Loucy (cell line): ENCODE data around the gene DSCAM.

Experiments
- H2AFZ ChIP-seq: fragments of 200-600 bp; sonication (generic); 2 replicates; pipeline ENCODE4 v1.6.0; 2016; ENCODE audit warnings: antibody characterized with exemption, mild to moderate bottlenecking, low read length, moderate library complexity
- H3F3A ChIP-seq: fragments of 200-600 bp; 2 replicates; pipeline ENCODE4 v1.6.0; 2016; ENCODE audit warnings: antibody characterized with exemption, low read depth, mild to moderate bottlenecking
- H3K27me3 ChIP-seq: fragments of 200-600 bp; sonication (generic); 2 replicates; pipeline ENCODE4 v1.6.1; 2014; ENCODE audit warnings: low read length, mild to moderate bottlenecking; ENCODE audit not compliant: insufficient read depth, poor library complexity, severe bottlenecking
- H3K36me3 ChIP-seq: fragments of 200-600 bp; sonication (generic); 2 replicates; pipeline ENCODE4 v1.6.1; 2016; ENCODE audit warnings: low read length; ENCODE audit not compliant: insufficient read depth
- H3K4me1 ChIP-seq: fragments of 200-600 bp; sonication (generic); 2 replicates; pipeline ENCODE4 v1.5.1; 2014; ENCODE audit warnings: low read length, mild to moderate bottlenecking; ENCODE audit not compliant: insufficient read depth, poor library complexity, severe bottlenecking
- H3K4me2 ChIP-seq: fragments of 200-600 bp; sonication (generic); 2 replicates; pipeline ENCODE4 v1.6.0; 2014; ENCODE audit warnings: antibody characterized with exemption, low read length, low read depth, mild to moderate bottlenecking; ENCODE audit not compliant: poor library complexity, severe bottlenecking
- H3K4me3 ChIP-seq: fragments of 200-600 bp; sonication (generic); 2 replicates; pipeline ENCODE4 v1.5.1; 2014; ENCODE audit warnings: low read length, mild to moderate bottlenecking, mixed read lengths; ENCODE audit not compliant: poor library complexity, severe bottlenecking
- H3K79me2 ChIP-seq: fragments of 200-600 bp; sonication (generic); 2 replicates; pipeline ENCODE4 v1.6.1; 2014; ENCODE audit warnings: low read length; ENCODE audit not compliant: insufficient read depth
- H3K9ac ChIP-seq: fragments of 200-600 bp; sonication (generic); 2 replicates; pipeline ENCODE4 v1.6.0; 2014; ENCODE audit warnings: mild to moderate bottlenecking, low read depth, low read length, moderate library complexity; ENCODE audit not compliant: poor library complexity, severe bottlenecking
- H3K9me2 ChIP-seq: fragments of 200-600 bp; sonication (generic); replicated peaks from 2 replicates; pipeline ENCODE4 v1.6.1; 2016; ENCODE audit warnings: low read depth, low read length, mixed read lengths
- H3K9me3 ChIP-seq: fragments of 200-600 bp; sonication (generic); 2 replicates; pipeline ENCODE4 v1.6.1; 2014; ENCODE audit warnings: mild to moderate bottlenecking, antibody characterized with exemption, low read length, low read depth; ENCODE audit not compliant: insufficient read depth
- H4K20me1 ChIP-seq: fragments of 200-600 bp; sonication (generic); 2 replicates; pipeline ENCODE4 v1.6.0; 2014; ENCODE audit warnings: antibody characterized with exemption, low read length, mild to moderate bottlenecking; ENCODE audit not compliant: insufficient read depth, poor library complexity, severe bottlenecking
- EZH2phosphoT487 ChIP-seq: fragments of 200-600 bp; IDR thresholded peaks from 2 replicates; pipeline ENCODE4 v1.6.1; 2018; ENCODE audit warnings: antibody characterized with exemption, mild to moderate bottlenecking, moderate library complexity, borderline replicate concordance
- TF ChIP-seq, protein P1 (sequence below): fragments of 200-600 bp; sonication (generic); conservative IDR thresholded peaks from 2 replicates; pipeline ENCODE4 v1.5.1; 2014; ENCODE audit warnings: mild to moderate bottlenecking, antibody characterized with exemption, low read length

Gene DSCAM

DNA sequence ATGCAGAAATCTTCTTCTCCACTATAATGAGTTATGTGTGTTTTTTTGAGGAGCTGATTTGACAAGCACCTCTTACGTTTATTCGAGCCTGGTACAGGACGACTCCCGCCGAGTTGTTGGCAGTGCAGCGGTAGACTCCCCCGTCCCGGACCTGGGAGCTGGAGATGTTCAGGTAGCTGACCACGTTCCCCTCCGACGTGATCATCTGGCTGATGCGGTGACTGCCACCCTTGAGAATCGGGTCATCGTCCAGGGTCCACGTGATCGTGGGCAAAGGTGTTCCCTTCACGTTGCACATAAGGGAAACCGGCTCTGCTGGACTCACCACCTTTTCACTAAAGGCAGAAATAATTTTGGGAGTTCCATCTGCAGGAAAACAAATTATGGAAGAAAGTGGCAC, 507.9 kb downstream of the DSCAM start:
- TF ChIP-seq EZH2phosphoT487: no peak
- TF ChIP-seq, protein P1, sequence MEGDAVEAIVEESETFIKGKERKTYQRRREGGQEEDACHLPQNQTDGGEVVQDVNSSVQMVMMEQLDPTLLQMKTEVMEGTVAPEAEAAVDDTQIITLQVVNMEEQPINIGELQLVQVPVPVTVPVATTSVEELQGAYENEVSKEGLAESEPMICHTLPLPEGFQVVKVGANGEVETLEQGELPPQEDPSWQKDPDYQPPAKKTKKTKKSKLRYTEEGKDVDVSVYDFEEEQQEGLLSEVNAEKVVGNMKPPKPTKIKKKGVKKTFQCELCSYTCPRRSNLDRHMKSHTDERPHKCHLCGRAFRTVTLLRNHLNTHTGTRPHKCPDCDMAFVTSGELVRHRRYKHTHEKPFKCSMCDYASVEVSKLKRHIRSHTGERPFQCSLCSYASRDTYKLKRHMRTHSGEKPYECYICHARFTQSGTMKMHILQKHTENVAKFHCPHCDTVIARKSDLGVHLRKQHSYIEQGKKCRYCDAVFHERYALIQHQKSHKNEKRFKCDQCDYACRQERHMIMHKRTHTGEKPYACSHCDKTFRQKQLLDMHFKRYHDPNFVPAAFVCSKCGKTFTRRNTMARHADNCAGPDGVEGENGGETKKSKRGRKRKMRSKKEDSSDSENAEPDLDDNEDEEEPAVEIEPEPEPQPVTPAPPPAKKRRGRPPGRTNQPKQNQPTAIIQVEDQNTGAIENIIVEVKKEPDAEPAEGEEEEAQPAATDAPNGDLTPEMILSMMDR: no peak
- Histone ChIP-seq H3K9me3 (no peaks in the 10 kb centered on the region; the same call in 1 of the 2 replicates), H3K9me2 (no peaks in the 10 kb centered on the region), H3K79me2 (no peaks in the 10 kb centered on the region), H4K20me1 (no peaks in the 10 kb centered on the region), H2AFZ (no peak overlapping the region), H3K9ac (no peak overlapping the region), H3K27me3 (no peaks in the 10 kb centered on the region), H3K4me2 (no peak overlapping the region), H3K36me3 (no peaks in the 10 kb centered on the region), H3F3A (no peaks in the 10 kb centered on the region), H3K4me3 (no peak overlapping the region), H3K4me1 (no peaks in the 10 kb centered on the region)

- no peaks in the 10 kb centered on the region for H3K27me3 ChIP-seq
- H3F3A ChIP-seq: no peaks in the 10 kb centered on the region
- H4K20me1 ChIP-seq: no peaks in the 10 kb centered on the region
- H3K4me3 ChIP-seq: no peak overlapping the region
- no peak overlapping the region for H2AFZ ChIP-seq
- no peak overlapping the region for H3K4me2 ChIP-seq
- no peaks in the 10 kb centered on the region; the same call in 1 of the 2 replicates for H3K9me3 ChIP-seq
- H3K79me2 ChIP-seq: no peaks in the 10 kb centered on the region
- no peak overlapping the region for H3K9ac ChIP-seq
- no peaks in the 10 kb centered on the region for H3K9me2 ChIP-seq
- H3K4me1 ChIP-seq: no peaks in the 10 kb centered on the region
- no peak for TF ChIP-seq EZH2phosphoT487
- TF ChIP-seq, protein P1: no peak
- no peaks in the 10 kb centered on the region for H3K36me3 ChIP-seq
Observed at GRCh38 chr21:40337981-40338380, 509.0 kb downstream of the DSCAM start.

- Histone ChIP-seq H3K79me2 (no peaks in the 10 kb centered on the region), H3K9ac (no peak overlapping the region), H3K4me3 (no peak overlapping the region), H3K9me3 (no peaks in the 10 kb centered on the region; the same call in 1 of the 2 replicates), H3K4me2 (no peak overlapping the region), H3K9me2 (no peaks in the 10 kb centered on the region), H4K20me1 (no peaks in the 10 kb centered on the region), H3F3A (no peaks in the 10 kb centered on the region), H3K4me1 (no peaks in the 10 kb centered on the region), H2AFZ (no peak overlapping the region), H3K27me3 (no peaks in the 10 kb centered on the region), H3K36me3 (no peaks in the 10 kb centered on the region)
- TF ChIP-seq, protein P1: no peak
- no peak for TF ChIP-seq EZH2phosphoT487
Observed at GRCh38 chr21:40335704-40336103, 511.3 kb downstream of the DSCAM start.
